HL-60 (cell line): ENCODE data around the gene TSHZ1.

Experiments used
- POLR2AphosphoS5 ChIP-seq: IDR thresholded peaks from 2 replicates; pipeline ENCODE4 v1.6.1; 2012; ENCODE audit warnings: low read depth
- TF ChIP-seq, protein P1 (sequence below): IDR thresholded peaks from one replicate; pipeline ENCODE4 v1.5.1; 2011; ENCODE audit warnings: low read length, control low read depth, inconsistent platforms; ENCODE audit not compliant: insufficient read depth

DNA sequence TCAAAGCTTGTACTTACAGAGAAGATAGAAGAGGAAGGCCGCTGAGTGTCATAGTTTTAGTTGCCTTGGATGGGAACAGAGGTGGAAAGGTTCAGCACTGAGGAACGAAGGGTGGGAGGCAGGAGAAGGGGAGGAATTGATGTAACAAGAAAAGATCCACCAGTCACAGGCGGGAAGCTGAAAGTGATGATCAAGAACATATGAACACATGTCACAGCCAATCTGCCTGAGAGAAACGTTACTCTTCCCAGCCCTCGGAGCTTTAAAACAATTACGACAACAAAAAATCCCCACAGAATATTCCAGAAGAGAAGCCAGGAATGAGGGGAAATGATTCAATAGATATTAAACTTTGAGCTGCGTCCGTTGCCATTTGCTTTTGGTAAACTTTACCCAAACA lies 87.1 kb downstream of the TSHZ1 start:
- TF ChIP-seq, protein P1, sequence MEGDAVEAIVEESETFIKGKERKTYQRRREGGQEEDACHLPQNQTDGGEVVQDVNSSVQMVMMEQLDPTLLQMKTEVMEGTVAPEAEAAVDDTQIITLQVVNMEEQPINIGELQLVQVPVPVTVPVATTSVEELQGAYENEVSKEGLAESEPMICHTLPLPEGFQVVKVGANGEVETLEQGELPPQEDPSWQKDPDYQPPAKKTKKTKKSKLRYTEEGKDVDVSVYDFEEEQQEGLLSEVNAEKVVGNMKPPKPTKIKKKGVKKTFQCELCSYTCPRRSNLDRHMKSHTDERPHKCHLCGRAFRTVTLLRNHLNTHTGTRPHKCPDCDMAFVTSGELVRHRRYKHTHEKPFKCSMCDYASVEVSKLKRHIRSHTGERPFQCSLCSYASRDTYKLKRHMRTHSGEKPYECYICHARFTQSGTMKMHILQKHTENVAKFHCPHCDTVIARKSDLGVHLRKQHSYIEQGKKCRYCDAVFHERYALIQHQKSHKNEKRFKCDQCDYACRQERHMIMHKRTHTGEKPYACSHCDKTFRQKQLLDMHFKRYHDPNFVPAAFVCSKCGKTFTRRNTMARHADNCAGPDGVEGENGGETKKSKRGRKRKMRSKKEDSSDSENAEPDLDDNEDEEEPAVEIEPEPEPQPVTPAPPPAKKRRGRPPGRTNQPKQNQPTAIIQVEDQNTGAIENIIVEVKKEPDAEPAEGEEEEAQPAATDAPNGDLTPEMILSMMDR: no peak
- no peak for TF ChIP-seq POLR2AphosphoS5
